HG02759 (cell line): ENCODE data around the gene CYSLTR2.
A peak's percentile ranks its signal among the peaks of the same experiment; 100 is the strongest.

Experiments used
- ATAC-seq: cut with Tn5 transposase; IDR thresholded peaks from one replicate; pipeline ENCODE4 v1.9.1; 2021; ENCODE audit warnings: mild to moderate bottlenecking, moderate library complexity; ENCODE audit not compliant: unreplicated experiment

Gene CYSLTR2

GRCh38 chr13:48735571-48735970 is 81.8 kb downstream of the CYSLTR2 start:
- no peak for ATAC-seq

DNA sequence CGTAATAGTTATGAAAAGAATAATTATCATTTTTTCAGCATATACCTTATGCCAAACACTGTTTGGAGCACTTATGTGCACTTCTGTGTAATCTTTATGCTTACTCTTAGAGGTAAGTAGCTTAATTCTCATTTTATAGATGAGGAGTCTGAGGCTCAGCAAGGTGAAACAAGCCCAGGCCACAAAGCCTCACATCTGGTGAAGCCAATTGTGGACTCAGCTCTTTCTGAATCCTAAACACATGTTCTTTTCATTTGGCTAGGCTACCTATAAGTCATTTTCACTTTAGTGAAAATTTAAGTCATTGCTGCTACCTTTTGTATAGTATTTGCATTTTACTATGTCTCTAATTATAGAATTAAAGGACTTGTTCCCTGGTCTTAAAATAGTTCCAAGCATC is 84.0 kb downstream of the CYSLTR2 start:
- no peak for ATAC-seq

DNA sequence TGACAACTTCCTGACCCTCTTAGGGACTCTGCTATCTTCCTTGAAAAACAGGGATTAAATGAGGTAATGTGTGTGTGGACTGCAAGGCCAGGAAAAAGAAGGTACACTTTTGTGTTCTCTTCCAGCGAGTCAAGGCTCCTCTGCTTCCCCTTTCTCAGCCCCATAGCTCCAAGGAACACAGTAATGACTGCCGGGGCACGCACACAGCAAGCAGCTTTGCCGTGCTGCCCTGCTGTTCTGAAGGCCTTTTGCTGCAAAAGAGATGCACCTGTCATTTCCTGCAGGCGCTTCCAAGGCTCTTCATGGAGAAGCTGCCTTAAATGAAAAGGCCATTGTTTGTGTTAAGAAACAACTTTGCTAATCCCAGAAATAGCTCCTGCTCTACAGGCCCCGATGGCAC is 84.6 kb downstream of the CYSLTR2 start:
- no peak for ATAC-seq

DNA sequence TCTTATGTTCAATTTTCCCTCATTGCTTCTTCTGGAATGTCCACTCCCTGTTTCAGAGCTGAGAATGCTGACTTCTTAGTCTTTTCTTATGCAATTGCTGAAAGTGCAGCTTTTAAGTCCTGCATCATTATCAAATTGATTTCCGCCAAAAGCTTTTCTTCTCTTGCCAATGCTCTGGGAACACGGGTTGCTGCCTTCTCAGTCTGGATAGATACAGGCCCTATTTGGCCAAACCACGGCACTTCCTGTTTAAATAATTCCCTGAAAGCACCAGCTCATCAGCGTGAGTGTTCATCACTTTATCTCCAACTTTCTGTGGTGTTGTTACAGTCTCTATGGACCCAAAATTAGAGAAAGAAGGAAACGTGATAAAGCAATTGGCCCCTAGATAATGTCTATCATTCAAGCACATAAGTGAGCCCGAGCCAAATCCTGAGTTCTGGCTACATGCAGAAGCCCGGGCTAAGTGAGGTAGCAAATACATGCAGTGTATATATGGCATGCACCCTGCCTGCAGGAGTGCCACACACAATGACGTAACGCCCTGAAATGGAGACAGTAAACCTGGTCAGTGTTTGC is 85.7 kb downstream of the CYSLTR2 start:
- ATAC-seq = no peak

GRCh38 chr13:48741377-48741776 is 87.6 kb downstream of the CYSLTR2 start:
- ATAC-seq = no peak

GRCh38 chr13:48746821-48747220 is 93.1 kb downstream of the CYSLTR2 start:
- no peak for ATAC-seq

DNA sequence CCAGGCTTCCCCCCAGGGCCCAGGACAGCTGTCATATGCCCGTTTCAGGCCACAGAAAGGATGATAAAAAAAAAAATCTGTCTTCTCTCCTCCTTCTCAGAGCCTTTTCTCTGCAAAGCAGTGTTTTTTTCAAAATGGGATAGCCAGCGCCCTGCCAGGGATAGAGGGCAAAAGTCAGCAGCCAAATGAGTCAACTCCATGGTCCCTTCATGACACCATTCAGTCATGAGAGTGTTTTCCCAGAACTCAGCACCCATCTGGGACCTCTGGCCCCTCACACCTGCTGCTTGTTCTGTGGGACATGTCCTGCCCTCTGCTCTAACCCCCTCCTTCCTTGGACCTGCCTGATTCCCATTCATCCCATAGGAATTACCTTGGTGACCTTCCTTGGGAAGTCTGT is 95.0 kb downstream of the CYSLTR2 start:
- ATAC-seq = no peak

DNA sequence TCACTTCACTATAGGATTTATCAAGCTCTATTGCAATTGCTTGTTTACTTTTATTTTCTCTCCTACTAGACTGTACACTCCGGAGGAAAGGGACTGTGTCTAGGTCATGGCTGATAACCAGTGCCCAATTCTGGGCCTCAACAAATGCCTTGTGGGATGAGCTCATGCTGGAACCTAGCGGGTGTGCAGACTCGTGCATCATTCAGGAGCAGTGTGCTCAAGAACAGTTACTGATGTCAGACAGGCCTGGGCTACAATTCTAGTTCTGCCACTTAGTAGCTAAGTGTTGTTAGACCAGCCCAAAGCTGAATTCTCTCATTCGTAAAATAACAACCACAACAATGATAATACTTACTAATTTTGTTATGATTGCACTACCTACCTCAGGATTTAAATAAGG is 95.4 kb downstream of the CYSLTR2 start:
- ATAC-seq = no peak

DNA sequence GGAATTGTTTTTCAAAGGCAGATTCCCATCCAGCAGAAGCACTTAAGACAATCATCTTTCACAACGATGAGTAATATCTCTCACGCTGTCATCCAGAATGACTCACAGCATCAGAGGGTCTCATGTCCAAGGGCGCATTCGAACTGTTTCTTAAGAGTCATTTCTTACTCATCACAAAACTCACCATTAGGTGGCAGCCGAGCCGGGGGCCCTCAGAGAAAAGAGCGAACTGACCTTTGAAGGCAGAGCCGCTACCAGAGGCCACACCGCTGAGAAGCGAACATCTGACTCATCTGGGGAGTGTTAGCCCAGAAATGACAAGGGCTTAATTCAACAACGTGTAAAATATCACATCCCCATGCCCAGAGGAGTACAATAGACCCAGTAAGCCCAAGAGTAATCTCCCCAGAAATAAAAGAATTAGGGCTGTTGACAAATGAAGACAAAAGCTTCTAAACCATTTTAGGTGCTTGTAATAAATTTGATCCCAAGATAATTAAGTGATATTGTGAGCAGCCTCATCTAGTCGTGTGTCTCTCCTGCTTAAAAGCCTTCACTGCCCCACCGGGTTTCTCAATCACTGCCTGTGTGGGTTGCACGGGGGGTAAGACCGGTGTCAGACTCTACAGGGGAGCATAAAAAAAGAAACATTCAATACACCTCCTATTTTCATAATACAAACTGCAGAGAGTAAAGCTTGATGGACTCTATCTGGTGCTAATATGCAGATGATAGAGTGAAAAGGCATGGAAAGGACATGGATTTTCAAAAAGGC is 96.2 kb downstream of the CYSLTR2 start:
- peak; percentile 97 for ATAC-seq

DNA sequence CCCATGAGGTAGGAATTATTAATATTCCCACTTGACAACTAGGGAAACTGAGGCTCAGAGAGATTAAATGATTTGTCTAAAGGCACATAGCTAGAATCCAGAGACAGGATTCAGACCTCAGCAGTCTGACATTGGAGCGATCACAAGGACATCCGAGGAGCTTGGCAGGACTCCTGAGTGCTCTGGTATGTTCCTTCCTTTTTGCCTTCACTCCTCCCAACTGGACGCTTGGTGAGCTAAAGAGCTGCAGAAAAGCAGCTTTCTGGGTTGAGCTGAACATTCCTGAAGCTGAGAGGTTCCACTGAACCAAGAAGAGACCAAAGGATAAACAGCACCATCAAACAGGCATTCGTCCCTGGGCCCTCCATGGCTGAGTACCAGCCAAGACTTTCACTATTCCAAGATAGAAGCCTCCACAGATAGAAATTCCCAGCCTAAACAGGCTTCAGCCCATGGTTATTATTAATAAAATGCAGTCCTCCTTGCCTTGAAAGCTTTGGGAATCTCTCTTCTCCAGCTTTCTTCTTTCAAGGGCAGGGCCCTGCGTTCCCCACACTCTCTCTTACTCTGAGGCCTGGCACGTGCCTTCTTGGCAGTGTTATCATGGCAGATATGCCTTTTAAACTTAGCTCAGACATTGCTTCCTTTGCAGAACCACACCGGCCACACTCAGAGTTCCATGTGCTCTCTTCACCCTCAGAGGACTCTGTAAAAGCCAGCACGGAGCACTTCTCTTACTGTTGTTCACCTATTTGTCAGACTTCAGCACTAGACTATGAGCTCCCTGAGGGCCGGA is 97.1 kb downstream of the CYSLTR2 start:
- ATAC-seq = no peak

GRCh38 chr13:48760626-48761025 is 106.9 kb downstream of the CYSLTR2 start:
- no peak for ATAC-seq
